Fibroblast of skin of back (primary cell): Measurements from ENCODE around the gene CSAG1.
"Not testable (repeated sequence)": the region's sequence is repeated elsewhere in the genome, so short reads cannot be mapped to it uniquely, and the experiment has no call there.

Experiments
- DNase-seq: peaks from one replicate; pipeline ENCODE4 v3.0.0-alpha.2; 2013

The CSAG1 gene

DNA sequence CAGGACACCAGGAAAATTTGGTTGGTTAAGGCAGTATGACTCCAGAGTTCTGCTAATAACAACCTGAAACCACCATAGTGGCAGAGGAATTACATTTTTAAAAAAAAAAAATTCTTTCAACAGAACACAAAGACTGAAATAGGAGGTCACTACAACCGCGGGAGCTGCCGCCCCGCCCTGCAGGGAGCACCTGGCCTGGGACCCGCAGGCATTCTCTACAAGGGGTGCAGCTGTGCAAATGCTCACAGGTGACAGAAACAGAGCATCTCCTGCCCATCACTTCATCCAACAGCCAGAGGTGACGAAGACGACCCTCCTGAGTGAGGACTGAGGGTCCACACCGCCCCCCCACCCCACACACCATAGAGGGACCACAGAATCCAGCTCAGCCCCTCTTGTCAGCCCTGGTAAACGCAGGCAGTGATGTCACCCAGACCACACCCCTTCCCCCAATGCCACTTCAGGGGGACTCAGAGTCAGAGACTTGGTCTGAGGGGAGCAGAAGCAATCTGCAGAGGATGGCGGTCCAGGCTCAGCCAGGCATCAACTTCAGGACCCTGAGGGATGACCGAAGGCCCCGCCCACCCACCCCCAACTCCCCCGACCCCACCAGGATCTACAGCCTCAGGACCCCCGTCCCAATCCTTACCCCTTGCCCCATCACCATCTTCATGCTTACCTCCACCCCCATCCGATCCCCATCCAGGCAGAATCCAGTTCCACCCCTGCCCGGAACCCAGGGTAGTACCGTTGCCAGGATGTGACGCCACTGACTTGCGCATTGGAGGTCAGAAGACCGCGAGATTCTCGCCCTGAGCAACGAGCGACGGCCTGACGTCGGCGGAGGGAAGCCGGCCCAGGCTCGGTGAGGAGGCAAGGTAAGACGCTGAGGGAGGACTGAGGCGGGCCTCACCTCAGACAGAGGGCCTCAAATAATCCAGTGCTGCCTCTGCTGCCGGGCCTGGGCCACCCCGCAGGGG is 35.3 kb downstream of the CSAG1 start, which contains the start of gene MAGEA3:
MAGEA3 (plus strand) TSS at position 843 of the 980 bp plus-strand sequence. CDS start 2,039 bp downstream, outside the sequence.
- not testable (repeated sequence) for DNase-seq

DNA sequence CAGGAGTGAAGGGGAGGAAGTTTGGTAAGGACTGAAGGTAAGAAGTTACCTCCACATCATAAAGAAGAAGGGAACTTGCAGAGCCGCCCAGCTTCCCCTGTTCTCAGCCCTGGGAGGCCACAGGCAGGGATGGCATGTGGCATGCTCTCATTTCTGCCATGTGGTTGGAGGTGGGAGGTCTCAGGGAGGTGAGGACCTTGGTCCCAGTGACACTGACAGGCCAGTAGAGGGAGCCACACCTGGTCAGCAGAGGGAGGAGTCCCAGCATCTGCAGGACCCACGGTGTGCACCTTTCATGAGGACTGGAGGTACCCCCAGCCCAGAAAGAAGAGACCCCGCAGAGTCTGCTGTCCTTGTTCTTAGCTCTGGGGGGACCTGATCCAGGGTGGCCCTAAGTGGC is 52.5 kb downstream of the CSAG1 start:
- DNase-seq: not testable (repeated sequence)
